ENCODE data around the gene IFT80. TPM values are rescaled to one million over a fixed set of nuclear protein-coding genes. Genes with fewer than 3 reads are reported as not detected.
A peak's percentile ranks its signal among the peaks of the same experiment; 100 is the strongest.

IFT80 gene
- total RNA-seq, 1 experiment from 2014 or later, result 20.2 TPM

GRCh38 chr3:160403028-160403545, 4.1 kb upstream of the IFT80 start:
- peak overlapping the region; percentile 69 for H3K4me3 ChIP-seq (ENCODE audit: low read depth, low read length, poor library complexity, severe bottlenecking)
- H3K36me3 ChIP-seq (ENCODE audit: insufficient read depth, low read length, poor library complexity, severe bottlenecking), result peaks cover 49% of the 10 kb centered on the region
- H3K27me3 ChIP-seq (replicated peaks; ENCODE audit: insufficient read depth, low read depth, low read length, poor library complexity), result no peaks in the 10 kb centered on the region
- POLR2A ChIA-PET (ENCODE audit: low non-redundant PET), result no interaction called here
- H3K4me1 ChIP-seq (ENCODE audit: insufficient read depth, low read length, poor library complexity, severe bottlenecking), result peaks cover 16% of the 10 kb centered on the region
- intact Hi-C loops (cut with micrococcal nuclease; ENCODE audit: unreplicated experiment), result no loop called here
- no TSS peak for BruUV-seq (replicated peaks)
- H3K9me3 ChIP-seq (ENCODE audit: low read depth, low read length, poor library complexity, severe bottlenecking), result no peaks in the 10 kb centered on the region
- CTCF ChIA-PET, result no interaction called here
- TF ChIP-seq EZH2 (IDR thresholded peaks at IDR 0.05; ENCODE audit: borderline replicate concordance, low read depth, low read length, poor library complexity, severe bottlenecking) (no peak), CTCF (conservative IDR thresholded peaks at IDR 0.05; ENCODE audit: low read depth, low read length) (no peak)
- H3K27ac ChIP-seq (ENCODE audit: low read depth, low read length, poor library complexity, severe bottlenecking), result peak overlapping the region; percentile 46
- DNase-seq (ENCODE audit: low spot score), result no peak

- H3K27me3 ChIP-seq (replicated peaks; ENCODE audit: insufficient read depth, low read depth, low read length, poor library complexity), result no peaks in the 10 kb centered on the region
- no TSS peak for BruUV-seq (replicated peaks)
- H3K4me1 ChIP-seq (ENCODE audit: insufficient read depth, low read length, poor library complexity, severe bottlenecking), result peaks cover 19% of the 10 kb centered on the region
- DNase-seq (ENCODE audit: low spot score), result no peak
- intact Hi-C loops (cut with micrococcal nuclease; ENCODE audit: unreplicated experiment), result no loop called here
- TF ChIP-seq EZH2 (IDR thresholded peaks at IDR 0.05; ENCODE audit: borderline replicate concordance, low read depth, low read length, poor library complexity, severe bottlenecking) (no peak), CTCF (conservative IDR thresholded peaks at IDR 0.05; ENCODE audit: low read depth, low read length) (no peak)
- peak overlapping the region; percentile 46 for H3K27ac ChIP-seq (ENCODE audit: low read depth, low read length, poor library complexity, severe bottlenecking)
- H3K9me3 ChIP-seq (ENCODE audit: low read depth, low read length, poor library complexity, severe bottlenecking), result no peaks in the 10 kb centered on the region
- H3K4me3 ChIP-seq (ENCODE audit: low read depth, low read length, poor library complexity, severe bottlenecking), result peak overlapping the region; percentile 69
- peaks cover 45% of the 10 kb centered on the region for H3K36me3 ChIP-seq (ENCODE audit: insufficient read depth, low read length, poor library complexity, severe bottlenecking)
- POLR2A ChIA-PET (ENCODE audit: low non-redundant PET), result interaction anchor here (0.7 kb wide), 2 partner anchors 168 to 372 kb away, joined by 10 to 18 read pairs; no protein-coding TSS in a partner anchor
- CTCF ChIA-PET, result no interaction called here
These were observed 3.4 kb upstream of the IFT80 start for GRCh38 chr3:160402221-160403027.

GRCh38 chr3:160401291-160402095, 2.5 kb upstream of the IFT80 start:
- BruUV-seq (replicated peaks), result TSS peak; percentile 31
- Histone ChIP-seq H3K4me1 (ENCODE audit: insufficient read depth, low read length, poor library complexity, severe bottlenecking) (peaks cover 19% of the 10 kb centered on the region), H3K9me3 (ENCODE audit: low read depth, low read length, poor library complexity, severe bottlenecking) (no peaks in the 10 kb centered on the region), H3K4me3 (ENCODE audit: low read depth, low read length, poor library complexity, severe bottlenecking) (peak overlapping the region; percentile 69), H3K36me3 (ENCODE audit: insufficient read depth, low read length, poor library complexity, severe bottlenecking) (peaks cover 37% of the 10 kb centered on the region), H3K27ac (ENCODE audit: low read depth, low read length, poor library complexity, severe bottlenecking) (peak overlapping the region; percentile 96), H3K27me3 (replicated peaks; ENCODE audit: insufficient read depth, low read depth, low read length, poor library complexity) (no peaks in the 10 kb centered on the region)
- intact Hi-C loops (cut with micrococcal nuclease; ENCODE audit: unreplicated experiment), result no loop called here
- ChIA-PET CTCF (no interaction called here), POLR2A (ENCODE audit: low non-redundant PET) (interaction anchor here (0.6 to 0.7 kb wide), 3 partner anchors 88 to 371 kb away, joined by 4 to 18 read pairs (median 10); no protein-coding TSS in a partner anchor)
- DNase-seq (ENCODE audit: low spot score), result peak; percentile 69
- no peak for TF ChIP-seq EZH2 (IDR thresholded peaks at IDR 0.05; ENCODE audit: borderline replicate concordance, low read depth, low read length, poor library complexity, severe bottlenecking)
- TF ChIP-seq CTCF (conservative IDR thresholded peaks at IDR 0.05; ENCODE audit: low read depth, low read length), result no peak

Measured in A673 (cell line).